Endothelial cell of umbilical vein (primary cell): ENCODE data around the gene ATG13. TPM values are rescaled to one million over a fixed set of nuclear protein-coding genes. Genes with fewer than 3 reads are reported as not detected.

ENCODE experiments used
- BruUV-seq: library from RNA; stranded (reverse); fragments of 400-500 nt; replicated peaks from 2 replicates; lab custom pipeline; 2021; lab: Mats Ljungman, UMichigan
- CTCF ChIA-PET: fragments of 300-600, 350-600 bp; sonication (Branson Sonifier 250); formaldehyde crosslinking; loops from one replicate; lab custom pipeline; 2021; ENCODE audit warnings: antibody characterized with exemption, inconsistent platforms; lab: Charles Lee
- POLR2A ChIA-PET: fragments of 300-600, 350-600 bp; sonication (Branson Sonifier 250); formaldehyde crosslinking; loops from one replicate; lab custom pipeline; 2021; ENCODE audit warnings: antibody characterized with exemption, inconsistent platforms; lab: Charles Lee
- DNase-seq: peaks from one replicate; pipeline ENCODE4 v3.0.0-alpha.2; 2011; ENCODE audit warnings: low read depth, low spot score
- FAIRE-seq: peaks from 2 replicates; lab custom pipeline; 2011; peaks lifted over from hg19 to GRCh38; lab: Jason Lieb, UNC
- H2AFZ ChIP-seq: 2 replicates; pipeline ENCODE4 v1.6.0; 2012; ENCODE audit warnings: low read depth, low read length, control low read depth, inconsistent platforms
- H3K27ac ChIP-seq: 2 replicates; pipeline ENCODE4 v1.5.1; 2011; ENCODE audit warnings: low read depth, mild to moderate bottlenecking, control low read depth, low read length, moderate library complexity; ENCODE audit not compliant: insufficient read depth
- H3K27me3 ChIP-seq, 2 experiments: 2 replicates each; pipeline versions ENCODE4 v1.6.0 to v1.6.1; 2011; ENCODE audit warnings: low read length in 2 of 2, mixed read lengths in 1 of 2; ENCODE audit not compliant: control insufficient read depth in 2 of 2, insufficient read depth in 2 of 2
- H3K36me3 ChIP-seq, 2 experiments: 2 replicates in 1 of 2; 3 replicates in 1 of 2; pipeline ENCODE4 v1.5.1; 2011; ENCODE audit warnings: low read length in 2 of 2, mild to moderate bottlenecking in 1 of 2, moderate library complexity in 1 of 2; ENCODE audit not compliant: control insufficient read depth in 2 of 2, insufficient read depth in 2 of 2; ENCODE audit errors: extremely low read depth in 1 of 2
- H3K4me1 ChIP-seq: 3 replicates; pipeline ENCODE4 v1.5.1; 2011; ENCODE audit warnings: mild to moderate bottlenecking, low read length; ENCODE audit not compliant: control insufficient read depth, insufficient read depth; ENCODE audit errors: extremely low read depth
- H3K4me2 ChIP-seq: 2 replicates; pipeline ENCODE4 v1.6.1; 2011; ENCODE audit warnings: low read length, control low read depth, mixed read lengths; ENCODE audit not compliant: insufficient read depth
- H3K4me3 ChIP-seq, 3 experiments: fragments of 200-600 bp in 1 of 3; sonication (generic), shearing (Covaris generic) in 1 of 3; replicated peaks in 1 of 3; 2 replicates each; pipeline ENCODE4 v1.5.1; 2011 to 2016; ENCODE audit warnings: control low read depth in 3 of 3, low read length in 3 of 3, mild to moderate bottlenecking in 2 of 3, inconsistent platforms in 1 of 3, low read depth in 1 of 3, moderate library complexity in 1 of 3; ENCODE audit not compliant: insufficient read depth in 1 of 3
- H3K79me2 ChIP-seq: 2 replicates; pipeline ENCODE4 v1.6.0; 2012; ENCODE audit warnings: low read length, inconsistent platforms; ENCODE audit not compliant: control insufficient read depth, insufficient read depth
- H3K9ac ChIP-seq: replicated peaks from 2 replicates; pipeline ENCODE3; 2011; ENCODE audit warnings: low read length, control low read depth; ENCODE audit not compliant: insufficient read depth; ENCODE audit errors: extremely low read depth
- H3K9me1 ChIP-seq: replicated peaks from 3 replicates; pipeline ENCODE4 v1.6.0; 2011; ENCODE audit warnings: mild to moderate bottlenecking, low read length; ENCODE audit not compliant: control insufficient read depth, insufficient read depth; ENCODE audit errors: extremely low read depth
- H3K9me3 ChIP-seq: replicated peaks from 2 replicates; pipeline ENCODE4 v1.5.1; 2012; ENCODE audit warnings: low read length, inconsistent platforms; ENCODE audit not compliant: control insufficient read depth, insufficient read depth
- H4K20me1 ChIP-seq: replicated peaks from 2 replicates; pipeline ENCODE3; 2011; ENCODE audit warnings: mild to moderate bottlenecking, low read length; ENCODE audit not compliant: control insufficient read depth, insufficient read depth; ENCODE audit errors: extremely low read depth
- CTCF ChIP-seq, 2 donors: IDR thresholded peaks; 1 replicate in 1 of 2; 2 replicates in 1 of 2; pipeline ENCODE4 v1.5.1; 2011; ENCODE audit warnings: low read length in 2 of 2, mild to moderate bottlenecking in 2 of 2, moderate library complexity in 2 of 2, control low read depth in 1 of 2, inconsistent platforms in 1 of 2, low read depth in 1 of 2; ENCODE audit not compliant: insufficient read depth in 1 of 2; ENCODE audit errors: extremely low read depth in 1 of 2
- EZH2 ChIP-seq: IDR thresholded peaks from 2 replicates; pipeline ENCODE4 v1.6.1; 2012; ENCODE audit warnings: borderline replicate concordance, low read depth, mild to moderate bottlenecking, moderate library complexity, low read length, inconsistent platforms; ENCODE audit not compliant: severe bottlenecking
- FOS ChIP-seq: IDR thresholded peaks from 2 replicates; pipeline ENCODE4 v1.6.1; 2011; ENCODE audit warnings: mild to moderate bottlenecking, low read length, moderate library complexity, borderline replicate concordance; ENCODE audit not compliant: insufficient read depth
- GATA2 ChIP-seq: IDR thresholded peaks from 2 replicates; pipeline ENCODE4 v1.7.0; 2011; ENCODE audit warnings: low read depth, mild to moderate bottlenecking, moderate library complexity, mixed read lengths, low read length; ENCODE audit not compliant: insufficient read length, insufficient read depth
- JUN ChIP-seq: IDR thresholded peaks from 2 replicates; pipeline ENCODE4 v1.6.1; 2011; ENCODE audit warnings: borderline replicate concordance, low read depth; ENCODE audit not compliant: insufficient read length, insufficient read depth
- MAX ChIP-seq: IDR thresholded peaks from 2 replicates; pipeline ENCODE4 v1.6.1; 2011; ENCODE audit not compliant: insufficient read depth, insufficient read length
- MYC ChIP-seq: IDR thresholded peaks from one replicate; pipeline ENCODE4 v1.6.1; 2011; ENCODE audit warnings: mild to moderate bottlenecking, low read depth, low read length
- POLR2A ChIP-seq: IDR thresholded peaks from 2 replicates; pipeline ENCODE4 v1.6.1; 2012; ENCODE audit warnings: low read depth, mild to moderate bottlenecking, control low read depth, low read length
- POLR2AphosphoS5 ChIP-seq: IDR thresholded peaks from 2 replicates; pipeline ENCODE4 v1.6.1; 2012; ENCODE audit warnings: low read depth, mild to moderate bottlenecking, control low read depth, low read length, moderate library complexity; ENCODE audit not compliant: insufficient read depth
- dilution Hi-C: fragments of 300-500 bp; cut with MboI; formaldehyde crosslinking; loops from one replicate; pipeline ENCODE4 v1.15.0; 2019; ENCODE audit warnings: low sequenced_read_pairs; ENCODE audit not compliant: extremely low pct_ligation_motif_present
- intact Hi-C: fragments of 100-400 bp; cut with micrococcal nuclease; formaldehyde crosslinking; loops from one replicate; pipeline ENCODE4 v1.10.0; 2022
- polyA plus RNA-seq, 4 experiments: library from polyadenylated mRNA; depleted of rRNA in 3 of 4; stranded (reverse) in 3 of 4; unstranded in 1 of 4; fragments of >200 nt; gene quantifications; 2 replicates each; pipeline versions ENCODE4 v1.2.1 to v1.2.3, GENCODE V29; 2011 to 2012; ENCODE audit warnings: missing spikeins in 1 of 4
- total RNA-seq: library from RNA; stranded (reverse); gene quantifications from 2 replicates; pipeline ENCODE4 v1.2.3, GENCODE V29; 2021

The ATG13 gene
- total and polyA plus RNA-seq, 2 donors (not counting 3 experiments of a cell fraction or from before 2014, with no cell fraction given) = 60.1 to 66.5 TPM

GRCh38 chr11:46696212-46696558 lies 78.8 kb downstream of the ATG13 start:
- intact Hi-C loops (no loop called here), dilution Hi-C loops (no loop called here)
- H3K9me3 ChIP-seq = no peaks in the 10 kb centered on the region
- H3K4me2 ChIP-seq = no peak overlapping the region
- no peak for FAIRE-seq
- DNase-seq = no peak
- no peak overlapping the region for H2AFZ ChIP-seq
- no peaks in the 10 kb centered on the region for H3K9me1 ChIP-seq
- no peaks in the 10 kb centered on the region for H3K27me3 ChIP-seq
- no peak overlapping the region for H3K4me3 ChIP-seq
- H3K27ac ChIP-seq = no peak overlapping the region
- ChIA-PET POLR2A (no interaction called here), CTCF (no interaction called here)
- peaks cover 16% of the 10 kb centered on the region for H3K79me2 ChIP-seq
- BruUV-seq = no TSS peak
- H3K4me1 ChIP-seq = no peaks in the 10 kb centered on the region
- peaks cover 4 to 26% of the 10 kb centered on the region in 2 experiments for H3K36me3 ChIP-seq
- no peaks in the 10 kb centered on the region for H4K20me1 ChIP-seq
- TF ChIP-seq GATA2 (no peak), POLR2A (no peak), FOS (no peak), POLR2AphosphoS5 (no peak), MAX (no peak), MYC (no peak), JUN (no peak), EZH2 (no peak), CTCF (IDR thresholded peaks at IDR 0.05; ENCODE audit: extremely low read depth in 1 of 2, insufficient read depth in 1 of 2, low read depth in 1 of 2, low read length in 2 of 2) (no peak)
- H3K9ac ChIP-seq = no peak overlapping the region
